IMR-90 (cell line): ENCODE measurements around the gene AFAP1L1. TPM values are rescaled to one million over a fixed set of nuclear protein-coding genes. Genes with fewer than 3 reads are reported as not detected.

Experiments
- ATAC-seq: fragments of 200-7000 bp; cut with Tn5 transposase; 2 replicates; pipeline ENCODE4 v1.9.1; 2020; ENCODE audit warnings: low read depth, mild to moderate bottlenecking, moderate library complexity
- BruUV-seq: library from RNA; stranded (reverse); fragments of 400-500 nt; replicated peaks from 2 replicates; lab custom pipeline; 2021; lab: Mats Ljungman, UMichigan
- CTCF ChIA-PET: fragments of 300-600 bp; formaldehyde crosslinking; extraction: SDS; loops from one replicate; lab custom pipeline; 2021; ENCODE audit warnings: antibody characterized with exemption; lab: Yijun Ruan, JAX
- POLR2A ChIA-PET: fragments of 300-600 bp; sonication (Branson Sonifier 250); formaldehyde crosslinking; loops from one replicate; lab custom pipeline; 2022; ENCODE audit warnings: antibody characterized with exemption; ENCODE audit not compliant: unreplicated experiment; lab: Charles Lee
- DNase-seq: peaks from one replicate; pipeline ENCODE4 v3.0.0; 2013
- H2AFZ ChIP-seq: replicated peaks from 2 replicates; pipeline ENCODE3; 2013; ENCODE audit warnings: low read length, mild to moderate bottlenecking; ENCODE audit not compliant: poor library complexity
- H2AK5ac ChIP-seq: 2 replicates; pipeline ENCODE4 v1.6.1; 2013; ENCODE audit warnings: low read depth, low read length, inconsistent platforms
- H2AK9ac ChIP-seq: replicated peaks from 2 replicates; pipeline ENCODE3; 2013; ENCODE audit warnings: mild to moderate bottlenecking, low read depth, low read length, moderate library complexity; ENCODE audit not compliant: poor library complexity
- H2BK120ac ChIP-seq: 2 replicates; pipeline ENCODE4 v1.6.1; 2013; ENCODE audit warnings: low read depth, low read length, inconsistent platforms
- H2BK15ac ChIP-seq: 3 replicates; pipeline ENCODE4 v1.6.1; 2013; ENCODE audit warnings: low read depth, low read length, inconsistent platforms
- H2BK20ac ChIP-seq: 2 replicates; pipeline ENCODE4 v1.6.1; 2013; ENCODE audit warnings: low read depth, mild to moderate bottlenecking, inconsistent platforms, low read length, moderate library complexity
- H2BK5ac ChIP-seq: 2 replicates; pipeline ENCODE4 v1.6.1; 2013; ENCODE audit warnings: mild to moderate bottlenecking, low read depth, low read length, inconsistent platforms; ENCODE audit not compliant: poor library complexity, severe bottlenecking
- H3K14ac ChIP-seq: replicated peaks from 2 replicates; pipeline ENCODE4 v1.6.1; 2013; ENCODE audit warnings: low read depth, low read length, inconsistent platforms
- H3K18ac ChIP-seq: 2 replicates; pipeline ENCODE4 v1.6.1; 2013; ENCODE audit warnings: low read depth, low read length, control low read depth
- H3K23ac ChIP-seq: 2 replicates; pipeline ENCODE4 v1.6.1; 2013; ENCODE audit warnings: low read depth, low read length, inconsistent platforms
- H3K27ac ChIP-seq: 2 replicates; pipeline ENCODE4 v1.5.1; 2013; ENCODE audit warnings: mild to moderate bottlenecking, control low read depth, low read length; ENCODE audit not compliant: insufficient read depth
- H3K27me3 ChIP-seq: 2 replicates; pipeline ENCODE4 v1.6.1; 2013; ENCODE audit warnings: low read length; ENCODE audit not compliant: control insufficient read depth, insufficient read depth
- H3K36me3 ChIP-seq: 2 replicates; pipeline ENCODE4 v1.6.1; 2013; ENCODE audit warnings: low read length, mixed read lengths; ENCODE audit not compliant: control insufficient read depth, insufficient read depth
- H3K4ac ChIP-seq: 2 replicates; pipeline ENCODE4 v1.6.1; 2013; ENCODE audit warnings: low read depth, low read length, inconsistent platforms
- H3K4me1 ChIP-seq: 2 replicates; pipeline ENCODE4 v1.6.1; 2013; ENCODE audit warnings: low read length, mixed read lengths; ENCODE audit not compliant: control insufficient read depth, insufficient read depth
- H3K4me2 ChIP-seq: 2 replicates; pipeline ENCODE4 v1.6.1; 2013; ENCODE audit warnings: low read depth, mild to moderate bottlenecking, control low read depth, low read length, moderate library complexity
- H3K4me3 ChIP-seq: 2 replicates; pipeline ENCODE4 v1.5.1; 2013; ENCODE audit warnings: low read depth, mild to moderate bottlenecking, control low read depth, low read length, moderate library complexity; ENCODE audit not compliant: insufficient read depth
- H3K56ac ChIP-seq: 2 replicates; pipeline ENCODE4 v1.6.1; 2013; ENCODE audit warnings: low read length, inconsistent platforms; ENCODE audit not compliant: insufficient read depth; ENCODE audit errors: extremely low read depth
- H3K79me1 ChIP-seq, 2 experiments: 2 replicates each; pipeline ENCODE4 v1.6.1; 2013; ENCODE audit warnings: low read length in 2 of 2, inconsistent platforms in 1 of 2, low read depth in 1 of 2
- H3K9ac ChIP-seq: 2 replicates; pipeline ENCODE4 v1.6.1; 2013; ENCODE audit warnings: low read depth, low read length, control low read depth
- H3K9me1 ChIP-seq: 2 replicates; pipeline ENCODE4 v1.6.1; 2013; ENCODE audit warnings: low read length, inconsistent platforms; ENCODE audit not compliant: insufficient read depth
- H3K9me3 ChIP-seq: 2 replicates; pipeline ENCODE4 v1.6.1; 2013; ENCODE audit warnings: low read length; ENCODE audit not compliant: control insufficient read depth, insufficient read depth
- H4K20me1 ChIP-seq: 2 replicates; pipeline ENCODE4 v1.6.1; 2013; ENCODE audit warnings: low read length, inconsistent platforms; ENCODE audit not compliant: insufficient read depth
- H4K5ac ChIP-seq: 2 replicates; pipeline ENCODE4 v1.6.1; 2013; ENCODE audit warnings: mild to moderate bottlenecking, low read depth, low read length, control low read depth
- H4K8ac ChIP-seq, 2 experiments: 2 replicates each; pipeline ENCODE4 v1.6.1; 2013; ENCODE audit warnings: low read depth in 2 of 2, low read length in 2 of 2, control low read depth in 1 of 2, inconsistent platforms in 1 of 2
- H4K91ac ChIP-seq: 2 replicates; pipeline ENCODE4 v1.6.1; 2013; ENCODE audit warnings: low read depth, low read length, inconsistent platforms; ENCODE audit not compliant: insufficient read depth
- BHLHE40 ChIP-seq: fragments of 150-350 bp; IDR thresholded peaks from 2 replicates; pipeline ENCODE4 v1.6.1; 2016; ENCODE audit warnings: mild to moderate bottlenecking, low read depth, low read length
- CEBPB ChIP-seq: IDR thresholded peaks from 2 replicates; pipeline ENCODE4 v1.6.1; 2012; ENCODE audit warnings: low read depth, low read length, improper control_type of control experiment
- CTCF ChIP-seq: conservative IDR thresholded peaks from 2 replicates; pipeline ENCODE4 v1.5.1; 2012; ENCODE audit warnings: mild to moderate bottlenecking, low read depth, low read length, improper control_type of control experiment
- FOS ChIP-seq: fragments of 150-350 bp; IDR thresholded peaks from 2 replicates; pipeline ENCODE4 v1.6.1; 2016; ENCODE audit warnings: low read depth, low read length
- MAFK ChIP-seq: IDR thresholded peaks from 2 replicates; pipeline ENCODE4 v1.6.1; 2012; ENCODE audit warnings: low read depth, low read length, improper control_type of control experiment
- MAZ ChIP-seq: IDR thresholded peaks from 2 replicates; pipeline ENCODE4 v1.6.1; 2012; ENCODE audit warnings: low read depth, mild to moderate bottlenecking, low read length, improper control_type of control experiment, moderate library complexity, borderline replicate concordance
- MXI1 ChIP-seq: IDR thresholded peaks from 2 replicates; pipeline ENCODE4 v1.6.1; 2012; ENCODE audit warnings: low read depth, mild to moderate bottlenecking, low read length, moderate library complexity, borderline replicate concordance
- NFE2L2 ChIP-seq: fragments of 150-350 bp; IDR thresholded peaks from 2 replicates; pipeline ENCODE4 v1.6.1; 2016; ENCODE audit warnings: low read depth, mild to moderate bottlenecking, low read length
- POLR2A ChIP-seq: IDR thresholded peaks from 2 replicates; pipeline ENCODE4 v1.6.1; 2012; ENCODE audit warnings: mild to moderate bottlenecking, low read depth, low read length
- RCOR1 ChIP-seq: IDR thresholded peaks from 2 replicates; pipeline ENCODE4 v1.6.1; 2012; ENCODE audit warnings: mild to moderate bottlenecking, low read length, improper control_type of control experiment; ENCODE audit not compliant: insufficient replicate concordance
- RFX5 ChIP-seq: IDR thresholded peaks from 2 replicates; pipeline ENCODE4 v1.8.0; 2012; ENCODE audit warnings: low read depth, mild to moderate bottlenecking, low read length, moderate library complexity
- SMC3 ChIP-seq: fragments of 150-350 bp; IDR thresholded peaks from 2 replicates; pipeline ENCODE4 v1.6.1; 2016; ENCODE audit warnings: low read depth, mild to moderate bottlenecking, antibody characterized with exemption, low read length, moderate library complexity
- WGBS, 2 experiments: methylation state at CpG; one replicate each; pipeline versions ENCODE4 v1.1.5 to v1.1.7; 2013; ENCODE audit warnings: missing lambda C conversion rate in 2 of 2; ENCODE audit not compliant: insufficient read length in 1 of 2; ENCODE audit errors: extremely low coverage in 2 of 2; 5-methylcytosine and 5-hydroxymethylcytosine counted together
- dilution Hi-C: fragments of 300-500 bp; cut with HindIII; formaldehyde crosslinking; loops from one replicate; pipeline ENCODE4 v1.14.3; 2018; ENCODE audit warnings: low sequenced_read_pairs; ENCODE audit not compliant: unreplicated experiment
- in situ Hi-C: fragments of 300-500 bp; cut with MboI; formaldehyde crosslinking; loops from 3 replicates; pipeline ENCODE4 v1.14.3; 2019; ENCODE audit warnings: low sequenced_read_pairs, inconsistent platforms, mixed read lengths
- intact Hi-C: fragments of 100-400 bp; cut with micrococcal nuclease; formaldehyde crosslinking; loops from 2 replicates; pipeline ENCODE4 v1.10.0; 2022
- polyA plus RNA-seq, 3 experiments: library from polyadenylated mRNA; depleted of rRNA; stranded (reverse); fragments of >200 nt; gene quantifications; 2 replicates each; pipeline ENCODE4 v1.2.3, GENCODE V29; 2012; ENCODE audit warnings: low replicate concordance in 1 of 3
- total RNA-seq: library from RNA; depleted of rRNA; stranded (reverse); fragments of >200 nt; gene quantifications from 2 replicates; pipeline ENCODE4 v1.2.3, GENCODE V29; 2012
- TF ChIP-seq, protein P1 (sequence below): fragments of 150-350 bp; IDR thresholded peaks from 2 replicates; pipeline ENCODE4 v1.6.1; 2017; ENCODE audit warnings: mild to moderate bottlenecking, antibody characterized with exemption, low read length, low read depth
- TF ChIP-seq, protein P2 (sequence below): fragments of 150-350 bp; IDR thresholded peaks from 2 replicates; pipeline ENCODE4 v1.6.1; 2016; ENCODE audit warnings: low read depth, mild to moderate bottlenecking, low read length, moderate library complexity, borderline replicate concordance

Gene AFAP1L1
- total and polyA plus RNA-seq, 2 of the 4 experiments (the other 2 are of a cell fraction) = 3.3 to 5.7 TPM

DNA sequence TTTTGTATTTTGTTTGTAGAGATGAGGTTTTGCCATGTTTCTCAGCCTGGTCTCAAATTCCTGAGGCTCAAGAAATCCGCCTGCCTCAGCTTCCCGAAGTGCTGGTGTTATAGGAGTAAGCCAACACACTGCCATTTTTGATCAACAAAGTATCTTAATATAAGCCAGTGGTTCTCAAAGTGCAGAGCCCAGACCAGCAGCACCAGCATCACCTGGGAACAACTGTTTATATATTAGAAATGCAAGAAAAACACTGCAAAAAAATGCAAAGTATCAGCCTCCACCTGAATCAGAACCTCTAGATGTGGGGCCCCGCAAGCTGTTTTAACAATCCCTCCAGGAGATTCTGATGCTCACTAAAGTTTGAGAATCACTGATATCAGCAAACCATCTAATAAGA, 101.3 kb downstream of the AFAP1L1 start:
- Histone ChIP-seq H2BK120ac (no peak overlapping the region), H4K5ac (no peak overlapping the region), H3K18ac (no peak overlapping the region), H3K56ac (no peak overlapping the region), H3K27me3 (no peaks in the 10 kb centered on the region), H2BK15ac (no peak overlapping the region), H2BK20ac (no peak overlapping the region), H3K4me3 (no peak overlapping the region), H3K9me1 (0 out of 2 replicates have a peak, but pooled peaks cover 5% of the 10 kb centered on the region), H4K20me1 (no peaks in the 10 kb centered on the region), H2AK9ac (no peak overlapping the region), H4K8ac (no peak overlapping the region), H3K9ac (no peak overlapping the region), H3K4me1 (no peaks in the 10 kb centered on the region), H3K9me3 (no peaks in the 10 kb centered on the region), H3K36me3 (no peaks in the 10 kb centered on the region), H4K91ac (no peak overlapping the region), H3K4ac (no peak overlapping the region), H2AFZ (no peak overlapping the region), H3K4me2 (no peak overlapping the region), H3K79me1 (no peaks in the 10 kb centered on the region), H3K23ac (no peak overlapping the region), H2AK5ac (no peak overlapping the region), H2BK5ac (no peak overlapping the region), H3K27ac (no peak overlapping the region), H3K14ac (no peak overlapping the region)
- no CpG with 5 or more reads among the region's 3 CpGs for WGBS, 2 experiments
- ChIA-PET POLR2A (interaction anchor here (0.6 kb wide), 1 partner anchor 62 kb away, joined by 3 read pairs; no protein-coding TSS in a partner anchor), CTCF (interaction anchor here (0.8 kb wide), 1 partner anchor 106 kb away, joined by 3 read pairs; no protein-coding TSS in a partner anchor)
- DNase-seq = no peak
- ATAC-seq = no peak
- TF ChIP-seq NFE2L2 (no peak), MAFK (no peak), RCOR1 (no peak), MAZ (no peak), BHLHE40 (no peak), MXI1 (no peak), FOS (no peak), SMC3 (no peak), CEBPB (no peak), POLR2A (no peak), RFX5 (no peak), CTCF (no peak)
- TF ChIP-seq, protein P1, sequence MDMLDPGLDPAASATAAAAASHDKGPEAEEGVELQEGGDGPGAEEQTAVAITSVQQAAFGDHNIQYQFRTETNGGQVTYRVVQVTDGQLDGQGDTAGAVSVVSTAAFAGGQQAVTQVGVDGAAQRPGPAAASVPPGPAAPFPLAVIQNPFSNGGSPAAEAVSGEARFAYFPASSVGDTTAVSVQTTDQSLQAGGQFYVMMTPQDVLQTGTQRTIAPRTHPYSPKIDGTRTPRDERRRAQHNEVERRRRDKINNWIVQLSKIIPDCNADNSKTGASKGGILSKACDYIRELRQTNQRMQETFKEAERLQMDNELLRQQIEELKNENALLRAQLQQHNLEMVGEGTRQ = no peak
- TF ChIP-seq, protein P2, sequence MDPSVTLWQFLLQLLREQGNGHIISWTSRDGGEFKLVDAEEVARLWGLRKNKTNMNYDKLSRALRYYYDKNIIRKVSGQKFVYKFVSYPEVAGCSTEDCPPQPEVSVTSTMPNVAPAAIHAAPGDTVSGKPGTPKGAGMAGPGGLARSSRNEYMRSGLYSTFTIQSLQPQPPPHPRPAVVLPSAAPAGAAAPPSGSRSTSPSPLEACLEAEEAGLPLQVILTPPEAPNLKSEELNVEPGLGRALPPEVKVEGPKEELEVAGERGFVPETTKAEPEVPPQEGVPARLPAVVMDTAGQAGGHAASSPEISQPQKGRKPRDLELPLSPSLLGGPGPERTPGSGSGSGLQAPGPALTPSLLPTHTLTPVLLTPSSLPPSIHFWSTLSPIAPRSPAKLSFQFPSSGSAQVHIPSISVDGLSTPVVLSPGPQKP = no peak
- intact Hi-C loops (no loop called here), dilution Hi-C loops (no loop called here), in situ Hi-C loops (loop anchor here (5.0 kb wide), 1 partner anchor 189 kb away; no protein-coding TSS in a partner anchor)
- BruUV-seq = no TSS peak
